ENCODE measurements around the gene ACTL8.
A peak's percentile ranks its signal among the peaks of the same experiment; 100 is the strongest.

ACTL8 gene

DNA sequence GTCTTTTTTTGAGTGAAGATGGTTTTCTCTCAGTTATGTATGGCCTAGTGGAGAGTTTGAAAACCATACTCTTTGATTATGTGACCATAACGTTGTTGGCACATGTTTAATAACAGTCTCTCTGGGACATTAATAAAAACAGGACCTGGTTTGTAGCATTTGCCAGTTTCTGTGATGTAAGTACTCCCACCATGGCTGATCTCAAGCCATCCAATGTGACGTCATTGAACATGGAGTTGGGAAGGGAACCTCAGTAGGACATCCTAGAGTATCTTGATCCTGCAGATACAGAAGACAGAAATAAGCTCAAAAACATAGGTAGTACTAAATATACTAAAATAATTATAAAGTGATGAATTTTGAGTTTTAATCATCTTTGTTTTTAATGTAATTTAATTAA, 107.0 kb downstream of the ACTL8 start:
- H3K27me3 ChIP-seq (ENCODE audit: control insufficient read depth in 3 of 3, insufficient read depth in 3 of 3, low read depth in 1 of 3, low read length in 3 of 3) = no peaks in the 10 kb centered on the region
- no peak overlapping the region for H2BK15ac ChIP-seq (ENCODE audit: low read length)
- no peak overlapping the region for H2BK5ac ChIP-seq (ENCODE audit: low read length)
- H3K23ac ChIP-seq (ENCODE audit: low read depth, low read length, poor library complexity) = no peak overlapping the region
- no peak overlapping the region for H3K4ac ChIP-seq (ENCODE audit: low read length)
- no peak overlapping the region for H2BK120ac ChIP-seq (ENCODE audit: low read depth, low read length)
- H2AK5ac ChIP-seq (ENCODE audit: low read depth, low read length) = no peak overlapping the region
- H3K4me1 ChIP-seq (ENCODE audit: control insufficient read depth in 2 of 2, insufficient read depth in 1 of 2, low read depth in 1 of 2, low read length in 2 of 2) = peaks cover 0 to 7% of the 10 kb centered on the region in 2 donors
- no peak overlapping the region for H3K4me3 ChIP-seq (ENCODE audit: low read length in 2 of 2)
- H4K8ac ChIP-seq (ENCODE audit: low read depth, low read length) = no peak overlapping the region
- no peak overlapping the region for H4K91ac ChIP-seq (ENCODE audit: low read depth, low read length, poor library complexity)
- H3K36me3 ChIP-seq (replicated peaks in 1 of 2; ENCODE audit: control insufficient read depth in 2 of 2, insufficient read depth in 2 of 2, low read length in 2 of 2) = no peaks in the 10 kb centered on the region
- no peak for DNase-seq (ENCODE audit: low spot score)
- no peak overlapping the region for H2AFZ ChIP-seq (ENCODE audit: low read length)
- no peak overlapping the region for H3K4me2 ChIP-seq (ENCODE audit: insufficient read depth, low read length, poor library complexity, severe bottlenecking)
- H3K18ac ChIP-seq (ENCODE audit: low read length) = no peak overlapping the region
- H3K14ac ChIP-seq (ENCODE audit: low read length) = no peak overlapping the region
- H3K9ac ChIP-seq (ENCODE audit: low read depth, low read length, poor library complexity) = no peak overlapping the region
- no CpG with 5 or more reads among the region's 2 CpGs for WGBS, 2 donors (ENCODE audit: extremely low coverage in 2 of 2, insufficient read length in 2 of 2, insufficient replicate concordance in 1 of 2)
- no peak overlapping the region for H3K27ac ChIP-seq (replicated peaks; ENCODE audit: low read length)
- peaks cover 0 to under 1% of the 10 kb centered on the region in 2 donors for H3K9me3 ChIP-seq (replicated peaks in 1 of 2; ENCODE audit: control insufficient read depth in 2 of 2, insufficient read depth in 1 of 2, low read depth in 1 of 2, low read length in 2 of 2)
- no peak overlapping the region for H2BK12ac ChIP-seq (ENCODE audit: low read length)
- no peaks in the 10 kb centered on the region for H3K79me1 ChIP-seq (ENCODE audit: low read depth, low read length)

DNA sequence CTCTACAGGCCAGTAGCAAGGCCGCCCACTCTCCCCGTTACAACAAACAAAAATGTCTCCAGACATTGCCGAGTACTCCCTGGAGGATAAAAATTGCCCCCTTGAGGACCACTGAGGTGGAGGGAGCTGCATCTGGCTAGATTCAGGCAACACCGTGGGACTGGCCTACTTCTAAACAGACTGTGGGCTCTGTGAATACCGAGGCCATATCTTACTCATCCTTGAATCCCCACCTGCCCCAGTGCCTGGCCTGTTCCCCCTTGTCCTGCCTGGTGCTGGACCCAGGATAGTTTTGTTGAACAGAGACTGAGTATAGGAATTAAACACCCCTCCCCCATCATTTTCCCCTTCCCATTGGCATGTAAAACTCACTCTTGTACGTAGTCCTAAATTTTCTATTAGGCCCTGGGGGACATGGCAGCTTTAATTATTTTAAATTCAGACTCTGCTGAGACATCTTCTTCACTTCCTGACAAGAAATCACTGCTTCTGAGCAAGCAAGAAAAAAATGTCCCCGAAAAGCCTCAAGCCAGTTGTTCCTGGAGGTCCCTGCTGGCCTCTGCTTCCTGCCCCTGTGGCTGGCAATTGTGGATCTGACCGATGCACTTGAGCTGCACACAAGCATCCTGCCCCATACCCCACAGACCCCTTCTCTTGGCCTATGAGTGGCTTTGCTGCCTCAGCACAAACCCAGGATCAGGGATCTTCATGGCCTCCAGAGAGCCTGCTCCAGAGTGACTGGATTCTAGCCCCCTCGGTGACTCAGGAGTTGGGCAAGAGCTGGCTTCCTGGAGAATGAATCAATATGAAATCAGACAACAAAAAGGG, 111.0 kb downstream of the ACTL8 start:
- Histone ChIP-seq H3K14ac (ENCODE audit: low read length) (no peak overlapping the region), H3K4me1 (ENCODE audit: control insufficient read depth in 2 of 2, insufficient read depth in 1 of 2, low read depth in 1 of 2, low read length in 2 of 2) (peaks cover 0 to 7% of the 10 kb centered on the region in 2 donors), H4K91ac (ENCODE audit: low read depth, low read length, poor library complexity) (no peak overlapping the region), H3K4me3 (ENCODE audit: low read length in 2 of 2) (no peak overlapping the region), H3K27me3 (ENCODE audit: control insufficient read depth in 3 of 3, insufficient read depth in 3 of 3, low read depth in 1 of 3, low read length in 3 of 3) (no peaks in the 10 kb centered on the region), H3K36me3 (replicated peaks in 1 of 2; ENCODE audit: control insufficient read depth in 2 of 2, insufficient read depth in 2 of 2, low read length in 2 of 2) (no peaks in the 10 kb centered on the region), H2AK5ac (ENCODE audit: low read depth, low read length) (peak overlapping the region; percentile 51), H3K27ac (replicated peaks; ENCODE audit: low read length) (no peak overlapping the region), H2AFZ (ENCODE audit: low read length) (no peak overlapping the region), H3K23ac (ENCODE audit: low read depth, low read length, poor library complexity) (no peak overlapping the region), H3K4me2 (ENCODE audit: insufficient read depth, low read length, poor library complexity, severe bottlenecking) (no peak overlapping the region), H3K79me1 (ENCODE audit: low read depth, low read length) (no peaks in the 10 kb centered on the region), H4K8ac (ENCODE audit: low read depth, low read length) (no peak overlapping the region), H2BK5ac (ENCODE audit: low read length) (no peak overlapping the region), H2BK15ac (ENCODE audit: low read length) (no peak overlapping the region), H3K9me3 (replicated peaks in 1 of 2; ENCODE audit: control insufficient read depth in 2 of 2, insufficient read depth in 1 of 2, low read depth in 1 of 2, low read length in 2 of 2) (peaks cover 0 to 4% of the 10 kb centered on the region in 2 donors), H3K9ac (ENCODE audit: low read depth, low read length, poor library complexity) (peak overlapping the region; percentile 27), H2BK120ac (ENCODE audit: low read depth, low read length) (no peak overlapping the region), H3K4ac (ENCODE audit: low read length) (no peak overlapping the region), H3K18ac (ENCODE audit: low read length) (no peak overlapping the region), H2BK12ac (ENCODE audit: low read length) (no peak overlapping the region)
- no peak for DNase-seq (ENCODE audit: low spot score)
- WGBS, 2 donors (ENCODE audit: extremely low coverage in 2 of 2, insufficient read length in 2 of 2, insufficient replicate concordance in 1 of 2) = no CpG with 5 or more reads among the region's 9 CpGs

DNA sequence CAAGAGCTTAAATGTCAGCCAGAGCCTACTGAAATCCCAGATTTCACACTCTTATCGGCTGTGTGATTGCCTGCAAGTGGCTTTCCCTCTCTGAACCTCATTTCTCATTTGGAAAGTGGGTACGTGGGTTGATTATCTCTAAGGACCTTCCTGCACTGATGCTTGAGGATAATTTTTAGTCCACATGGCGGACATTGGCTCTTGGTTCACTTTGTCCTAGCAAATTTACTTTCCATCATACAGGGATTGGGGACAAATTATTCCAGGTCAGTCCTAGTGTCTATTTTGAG, 111.6 kb downstream of the ACTL8 start:
- H3K36me3 ChIP-seq (replicated peaks in 1 of 2; ENCODE audit: control insufficient read depth in 2 of 2, insufficient read depth in 2 of 2, low read length in 2 of 2) = no peaks in the 10 kb centered on the region
- no peak overlapping the region for H3K9ac ChIP-seq (ENCODE audit: low read depth, low read length, poor library complexity)
- no peak overlapping the region for H3K14ac ChIP-seq (ENCODE audit: low read length)
- no peak overlapping the region for H2BK15ac ChIP-seq (ENCODE audit: low read length)
- no peak overlapping the region for H2BK120ac ChIP-seq (ENCODE audit: low read depth, low read length)
- H3K4me1 ChIP-seq (ENCODE audit: control insufficient read depth in 2 of 2, insufficient read depth in 1 of 2, low read depth in 1 of 2, low read length in 2 of 2) = peaks cover 0 to 5% of the 10 kb centered on the region in 2 donors
- H3K27ac ChIP-seq (replicated peaks; ENCODE audit: low read length) = no peak overlapping the region
- no peak overlapping the region for H4K8ac ChIP-seq (ENCODE audit: low read depth, low read length)
- H3K9me3 ChIP-seq (replicated peaks in 1 of 2; ENCODE audit: control insufficient read depth in 2 of 2, insufficient read depth in 1 of 2, low read depth in 1 of 2, low read length in 2 of 2) = peaks cover 0 to 4% of the 10 kb centered on the region in 2 donors
- H3K4me3 ChIP-seq (ENCODE audit: low read length in 2 of 2) = no peak overlapping the region
- H3K23ac ChIP-seq (ENCODE audit: low read depth, low read length, poor library complexity) = no peak overlapping the region
- H3K18ac ChIP-seq (ENCODE audit: low read length) = no peak overlapping the region
- H2BK12ac ChIP-seq (ENCODE audit: low read length) = no peak overlapping the region
- no peaks in the 10 kb centered on the region for H3K79me1 ChIP-seq (ENCODE audit: low read depth, low read length)
- H2BK5ac ChIP-seq (ENCODE audit: low read length) = no peak overlapping the region
- H2AFZ ChIP-seq (ENCODE audit: low read length) = no peak overlapping the region
- no peak overlapping the region for H4K91ac ChIP-seq (ENCODE audit: low read depth, low read length, poor library complexity)
- WGBS, 2 donors (ENCODE audit: extremely low coverage in 2 of 2, insufficient read length in 2 of 2, insufficient replicate concordance in 1 of 2) = no CpG with 5 or more reads among the region's 3 CpGs
- no peak overlapping the region for H3K4me2 ChIP-seq (ENCODE audit: insufficient read depth, low read length, poor library complexity, severe bottlenecking)
- no peak for DNase-seq (ENCODE audit: low spot score)
- H3K4ac ChIP-seq (ENCODE audit: low read length) = no peak overlapping the region
- no peak overlapping the region for H2AK5ac ChIP-seq (ENCODE audit: low read depth, low read length)
- no peaks in the 10 kb centered on the region for H3K27me3 ChIP-seq (ENCODE audit: control insufficient read depth in 3 of 3, insufficient read depth in 3 of 3, low read depth in 1 of 3, low read length in 3 of 3)

DNA sequence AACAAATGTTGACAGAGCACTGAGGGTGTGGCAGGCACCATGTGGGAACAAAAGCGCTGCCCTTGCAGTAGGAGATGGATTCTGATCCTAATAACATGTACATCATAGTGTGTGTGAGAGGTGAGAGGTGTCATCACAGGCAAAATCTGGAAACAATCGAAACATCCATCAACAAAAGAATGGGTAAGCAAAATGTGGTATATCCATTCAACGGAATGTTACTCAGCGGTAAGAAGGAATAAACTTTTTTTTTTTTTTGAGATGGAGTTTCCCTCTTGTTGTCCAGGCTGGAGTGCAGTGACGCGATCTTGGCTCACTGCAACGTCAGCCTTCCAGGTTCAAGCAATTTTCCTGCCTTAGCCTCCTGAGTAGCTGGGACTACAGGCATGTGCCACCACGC, 112.3 kb downstream of the ACTL8 start:
- H3K18ac ChIP-seq (ENCODE audit: low read length) = no peak overlapping the region
- H3K9me3 ChIP-seq (replicated peaks in 1 of 2; ENCODE audit: control insufficient read depth in 2 of 2, insufficient read depth in 1 of 2, low read depth in 1 of 2, low read length in 2 of 2) = peaks cover 0 to 4% of the 10 kb centered on the region in 2 donors
- H3K79me1 ChIP-seq (ENCODE audit: low read depth, low read length) = no peaks in the 10 kb centered on the region
- H3K4ac ChIP-seq (ENCODE audit: low read length) = no peak overlapping the region
- no peak overlapping the region for H3K23ac ChIP-seq (ENCODE audit: low read depth, low read length, poor library complexity)
- H4K91ac ChIP-seq (ENCODE audit: low read depth, low read length, poor library complexity) = no peak overlapping the region
- H2BK5ac ChIP-seq (ENCODE audit: low read length) = no peak overlapping the region
- no peak overlapping the region for H2AFZ ChIP-seq (ENCODE audit: low read length)
- H3K4me1 ChIP-seq (ENCODE audit: control insufficient read depth in 2 of 2, insufficient read depth in 1 of 2, low read depth in 1 of 2, low read length in 2 of 2) = peaks cover 0 to 2% of the 10 kb centered on the region in 2 donors
- H3K27ac ChIP-seq (replicated peaks; ENCODE audit: low read length) = no peak overlapping the region
- H2AK5ac ChIP-seq (ENCODE audit: low read depth, low read length) = no peak overlapping the region
- no peak overlapping the region for H3K14ac ChIP-seq (ENCODE audit: low read length)
- no peak overlapping the region for H2BK120ac ChIP-seq (ENCODE audit: low read depth, low read length)
- no peaks in the 10 kb centered on the region for H3K36me3 ChIP-seq (replicated peaks in 1 of 2; ENCODE audit: control insufficient read depth in 2 of 2, insufficient read depth in 2 of 2, low read length in 2 of 2)
- DNase-seq (ENCODE audit: low spot score) = no peak
- H3K4me3 ChIP-seq (ENCODE audit: low read length in 2 of 2) = no peak overlapping the region
- H3K9ac ChIP-seq (ENCODE audit: low read depth, low read length, poor library complexity) = no peak overlapping the region
- no peak overlapping the region for H3K4me2 ChIP-seq (ENCODE audit: insufficient read depth, low read length, poor library complexity, severe bottlenecking)
- no peaks in the 10 kb centered on the region for H3K27me3 ChIP-seq (ENCODE audit: control insufficient read depth in 3 of 3, insufficient read depth in 3 of 3, low read depth in 1 of 3, low read length in 3 of 3)
- no peak overlapping the region for H4K8ac ChIP-seq (ENCODE audit: low read depth, low read length)
- no CpG with 5 or more reads among the region's 8 CpGs for WGBS, 2 donors (ENCODE audit: extremely low coverage in 2 of 2, insufficient read length in 2 of 2, insufficient replicate concordance in 1 of 2)
- H2BK12ac ChIP-seq (ENCODE audit: low read length) = no peak overlapping the region
- H2BK15ac ChIP-seq (ENCODE audit: low read length) = no peak overlapping the region

Data from neuronal stem cell (in vitro differentiated cells).